ENCODE results near the gene OR4C46.

DNA sequence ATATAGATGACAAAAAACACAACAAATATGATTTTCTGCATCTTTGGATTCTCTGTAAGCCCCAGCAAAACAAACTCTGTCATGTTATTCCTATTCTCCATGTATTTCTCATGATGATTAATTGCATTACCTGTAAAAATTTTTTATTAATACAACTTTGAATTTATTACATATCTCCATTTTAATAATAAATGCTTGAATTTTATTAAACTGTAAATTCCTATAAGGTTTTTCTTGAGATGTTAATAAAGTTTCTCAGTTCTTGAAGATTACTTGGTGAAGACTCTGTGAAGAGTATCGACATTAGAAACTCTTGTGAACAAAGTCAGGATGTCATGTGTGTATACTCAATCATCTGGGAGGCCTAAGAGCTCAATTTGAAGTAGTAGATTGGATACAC is at the start of gene OR4C46:
- TF ChIP-seq GATA2 (IDR thresholded peaks at IDR 0.05; ENCODE audit: low read depth, low read length) (no peak), GATA3 (IDR thresholded peaks at IDR 0.05; ENCODE audit: low read depth, low read length) (no peak)

Data from SH-SY5Y (cell line).